ENCODE results near the gene LRSAM1.

The LRSAM1 gene

GRCh38 chr9:127490535-127491230 lies 39.4 kb downstream of the LRSAM1 start:
- intact Hi-C loops (cut with DNase I) = loop anchor here (10.0 kb wide), 1 partner anchor 56 kb away; no protein-coding TSS in a partner anchor
- no peak for DNase-seq

- intact Hi-C loops (cut with DNase I) = loop anchor here (10.0 kb wide), 1 partner anchor 57 kb away; no protein-coding TSS in a partner anchor
- no peak for DNase-seq
Measured at GRCh38 chr9:127491516-127491915, 40.2 kb downstream of the LRSAM1 start.

DNA sequence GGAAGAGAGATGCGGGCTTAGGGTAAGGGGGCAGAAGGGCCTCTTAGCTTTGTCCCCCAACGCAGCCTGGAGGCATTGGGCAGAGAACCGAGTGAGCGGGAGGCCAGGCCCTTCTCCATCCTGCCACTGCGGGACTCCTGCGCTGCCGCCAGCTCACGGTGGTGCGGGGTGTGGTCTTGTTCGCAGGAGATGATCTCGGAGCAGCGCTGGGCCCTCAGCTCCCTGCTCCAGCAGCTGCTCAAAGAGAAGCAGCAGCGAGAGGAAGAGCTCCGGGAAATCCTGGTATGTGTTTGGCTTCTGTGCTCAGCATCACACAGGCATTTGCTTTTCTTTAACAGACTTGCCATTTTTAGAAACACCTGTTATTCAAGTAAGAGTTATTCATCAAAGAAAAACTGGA lies 41.3 kb downstream of the LRSAM1 start:
- DNase-seq = no peak

DNA sequence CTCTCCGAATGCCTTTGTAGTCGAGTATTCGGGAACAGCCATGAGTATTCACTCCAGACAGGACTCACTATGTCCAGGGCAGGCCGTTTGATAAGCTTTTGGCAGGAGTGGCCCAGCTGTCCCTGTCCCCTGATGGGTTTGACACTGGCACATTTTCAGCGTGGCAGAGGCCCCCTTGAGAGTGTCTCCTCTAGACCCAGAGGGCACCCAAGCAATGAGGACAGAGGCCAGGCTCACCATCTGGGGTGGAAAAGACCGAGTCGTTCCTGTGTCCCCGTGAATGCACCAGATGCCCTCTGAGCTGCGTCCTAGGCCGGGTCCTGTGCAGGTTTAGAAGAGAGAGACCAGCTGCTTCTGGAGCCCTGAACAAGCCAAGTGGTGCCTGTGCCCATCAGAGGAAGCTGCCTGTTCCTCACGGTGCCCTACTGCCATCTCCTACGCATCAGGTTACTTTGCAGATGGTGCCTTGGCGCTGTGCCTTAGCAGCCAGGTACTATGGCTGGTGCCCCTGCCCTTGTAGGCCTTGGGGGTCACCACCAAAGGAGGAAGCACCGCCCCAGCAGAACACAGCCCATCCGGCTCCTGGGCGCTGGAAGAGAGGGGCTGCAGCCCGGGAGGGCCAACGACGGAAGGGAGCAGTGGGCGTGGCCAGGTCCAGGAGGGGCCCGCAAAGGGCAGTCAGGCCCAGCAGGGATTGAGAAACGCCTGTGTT lies 42.4 kb downstream of the LRSAM1 start:
- intact Hi-C loops (cut with DNase I) = loop anchor here (10.0 kb wide), 1 partner anchor 59 kb away; no protein-coding TSS in a partner anchor
- DNase-seq = no peak

More for the DNA sequence above, 41.3 kb downstream of the LRSAM1 start:
- intact Hi-C loops (cut with DNase I) = loop anchor here (10.0 kb wide), 1 partner anchor 58 kb away; no protein-coding TSS in a partner anchor

DNA sequence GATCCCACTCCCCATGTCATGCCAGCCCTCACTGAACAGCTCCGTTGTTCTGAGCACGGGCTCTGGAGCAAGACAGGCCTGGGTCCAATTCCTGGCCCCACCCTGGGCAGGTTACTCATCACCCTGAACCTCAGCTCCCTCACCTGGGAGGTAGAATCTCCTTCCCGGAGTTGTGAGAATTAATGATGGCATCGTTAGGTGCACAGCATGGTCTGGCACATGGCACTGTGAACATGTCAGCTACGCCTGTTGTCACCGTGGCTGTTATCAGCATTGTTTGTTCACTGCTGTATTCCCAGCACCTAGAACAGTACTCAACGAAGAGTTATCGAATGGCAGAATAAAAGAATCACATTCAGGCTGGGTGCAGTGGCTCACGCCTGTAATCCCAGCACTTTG lies 43.0 kb downstream of the LRSAM1 start:
- DNase-seq = no peak
- intact Hi-C loops (cut with DNase I) = loop anchor here (10.0 kb wide), 1 partner anchor 60 kb away; no protein-coding TSS in a partner anchor

- intact Hi-C loops (cut with DNase I) = loop anchor here (10.0 kb wide), 1 partner anchor 61 kb away; no protein-coding TSS in a partner anchor
- DNase-seq = no peak
Measured at GRCh38 chr9:127495884-127496555, 44.7 kb downstream of the LRSAM1 start.

GRCh38 chr9:127496974-127497373 lies 45.7 kb downstream of the LRSAM1 start:
- intact Hi-C loops (cut with DNase I) = loop anchor here (10.0 kb wide), 1 partner anchor 62 kb away; no protein-coding TSS in a partner anchor
- no peak for DNase-seq

GRCh38 chr9:127497656-127498290 lies 46.5 kb downstream of the LRSAM1 start:
- intact Hi-C loops (cut with DNase I) = loop anchor here (10.0 kb wide), 1 partner anchor 63 kb away; no protein-coding TSS in a partner anchor
- no peak for DNase-seq

DNA sequence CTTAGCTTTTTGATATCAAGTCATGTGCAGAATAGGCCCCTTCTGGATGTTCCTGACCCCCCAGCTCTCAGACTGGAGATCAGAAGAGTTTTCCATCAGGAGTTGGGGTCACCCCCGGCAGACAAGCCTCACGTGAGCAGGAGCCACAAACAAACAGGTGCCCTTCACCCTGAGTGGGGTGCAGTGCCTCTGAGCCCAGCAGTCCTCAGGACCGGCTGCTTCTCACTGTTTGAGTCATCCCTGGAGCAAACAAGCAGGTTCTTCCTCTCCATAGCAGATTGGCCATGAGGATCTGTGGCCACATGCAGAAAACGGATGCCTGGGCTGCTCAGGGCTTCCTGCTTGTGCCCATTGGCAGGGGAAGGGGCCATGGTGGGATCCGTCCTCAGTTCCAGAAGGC lies 47.0 kb downstream of the LRSAM1 start:
- intact Hi-C loops (cut with DNase I) = loop anchor here (10.0 kb wide), 1 partner anchor 63 kb away; no protein-coding TSS in a partner anchor
- DNase-seq = no peak

GRCh38 chr9:127500399-127500798 lies 49.1 kb downstream of the LRSAM1 start:
- no peak for DNase-seq
- intact Hi-C loops (cut with DNase I) = loop anchor here (10.0 kb wide), 2 partner anchors 234 to 424 kb away; partner anchors contain the start of gene TOR2A

DNA sequence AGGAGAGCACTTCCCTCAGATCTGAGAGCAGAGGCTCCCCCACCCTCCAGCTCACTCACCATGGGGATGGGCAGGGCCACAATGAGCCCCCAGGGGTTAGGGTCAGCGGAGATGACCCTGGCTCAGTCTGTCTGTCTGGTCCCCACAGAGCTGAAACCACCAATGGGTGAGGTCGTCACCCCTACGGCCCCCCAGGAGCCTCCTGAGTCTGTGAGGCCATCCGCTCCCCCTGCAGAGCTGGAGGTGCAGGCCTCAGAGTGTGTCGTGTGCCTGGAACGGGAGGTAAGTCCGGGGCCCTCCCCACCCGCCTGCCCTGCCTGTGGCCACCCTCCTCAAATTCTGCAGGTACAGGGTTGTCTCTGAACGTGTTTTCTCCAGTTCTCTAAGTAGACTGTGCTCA lies 49.6 kb downstream of the LRSAM1 start:
- intact Hi-C loops (cut with DNase I) = loop anchor here (10.0 kb wide), 2 partner anchors 234 to 424 kb away; partner anchors contain the start of gene TOR2A
- no peak for DNase-seq

- no peak for DNase-seq
- intact Hi-C loops (cut with DNase I) = loop anchor here (10.0 kb wide), 2 partner anchors 233 to 423 kb away; partner anchors contain the start of gene TOR2A
Measured at GRCh38 chr9:127501821-127502343, 50.6 kb downstream of the LRSAM1 start.

- intact Hi-C loops (cut with DNase I) = loop anchor here (10.0 kb wide), 2 partner anchors 232 to 422 kb away; partner anchors contain the start of gene TOR2A
- no peak for DNase-seq
Measured at GRCh38 chr9:127502706-127503378, 51.5 kb downstream of the LRSAM1 start.

GRCh38 chr9:127503379-127503921 lies 52.1 kb downstream of the LRSAM1 start:
- no peak for DNase-seq
- intact Hi-C loops (cut with DNase I) = loop anchor here (10.0 kb wide), 2 partner anchors 231 to 421 kb away; partner anchors contain the start of gene TOR2A

GRCh38 chr9:127503947-127504886 lies 52.9 kb downstream of the LRSAM1 start:
- DNase-seq = peak; percentile 57 to 93 (median 84)
- intact Hi-C loops (cut with DNase I) = loop anchor here (10.0 kb wide), 2 partner anchors 231 to 421 kb away; partner anchors contain the start of gene TOR2A

DNA sequence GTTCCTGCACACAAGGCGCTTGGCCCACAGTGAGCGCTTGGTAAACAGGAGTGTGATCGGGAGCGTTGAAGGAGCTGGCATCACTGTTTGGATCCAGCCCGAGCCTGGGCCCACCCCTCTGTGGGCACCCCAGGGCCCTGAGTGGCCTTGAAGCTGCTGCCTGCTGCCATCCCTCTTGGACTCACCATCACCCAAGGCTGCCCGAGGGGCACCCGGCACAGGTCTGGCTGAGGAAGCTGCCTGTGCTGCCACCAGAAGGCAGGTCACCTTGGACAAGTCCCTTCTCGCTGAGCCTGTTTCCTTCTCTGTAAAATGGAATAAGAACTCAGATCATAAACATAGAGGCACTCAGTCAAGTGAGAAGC lies 53.6 kb downstream of the LRSAM1 start:
- DNase-seq = no peak
- intact Hi-C loops (cut with DNase I) = loop anchor here (5.0 to 10.0 kb wide), 3 partner anchors 82 to 420 kb away; partner anchors contain the start of gene TOR2A
